Measurements from ENCODE around the gene EPHA4.
A peak's percentile ranks its signal among the peaks of the same experiment; 100 is the strongest.
"Not testable (repeated sequence)": the region's sequence is repeated elsewhere in the genome, so short reads cannot be mapped to it uniquely, and the experiment has no call there.

The EPHA4 gene

GRCh38 chr2:221532641-221533040 is 39.5 kb downstream of the EPHA4 start:
- DNase-seq = no peak

- DNase-seq = no peak
Measured at GRCh38 chr2:221530653-221531037, 41.5 kb downstream of the EPHA4 start.

GRCh38 chr2:221529943-221530652 is 42.0 kb downstream of the EPHA4 start:
- no peak for DNase-seq

GRCh38 chr2:221529177-221529942 is 42.7 kb downstream of the EPHA4 start:
- DNase-seq = no peak

GRCh38 chr2:221527776-221528309 is 44.3 kb downstream of the EPHA4 start:
- DNase-seq = no peak

GRCh38 chr2:221524158-221524557 is 47.9 kb downstream of the EPHA4 start:
- DNase-seq = no peak

- no peak for DNase-seq
Measured at GRCh38 chr2:221521233-221521845, 50.8 kb downstream of the EPHA4 start.

GRCh38 chr2:221518935-221519625 is 53.0 kb downstream of the EPHA4 start:
- no peak for DNase-seq

GRCh38 chr2:221518201-221518934 is 53.7 kb downstream of the EPHA4 start:
- DNase-seq = no peak

- DNase-seq = peak; percentile 64
Measured at GRCh38 chr2:221517696-221518151, 54.4 kb downstream of the EPHA4 start.

GRCh38 chr2:221517146-221517695 is 54.9 kb downstream of the EPHA4 start:
- no peak for DNase-seq

GRCh38 chr2:221515864-221516263 is 56.2 kb downstream of the EPHA4 start:
- no peak for DNase-seq

GRCh38 chr2:221514305-221515040 is 57.6 kb downstream of the EPHA4 start:
- DNase-seq = no peak

- no peak for DNase-seq
Measured at GRCh38 chr2:221513232-221513631, 58.9 kb downstream of the EPHA4 start.

GRCh38 chr2:221511325-221511724 is 60.8 kb downstream of the EPHA4 start:
- not testable (repeated sequence) for DNase-seq

- DNase-seq = no peak
Measured at GRCh38 chr2:221506469-221506868, 65.6 kb downstream of the EPHA4 start.

GRCh38 chr2:221505605-221506004 is 66.5 kb downstream of the EPHA4 start:
- no peak for DNase-seq

- DNase-seq = no peak
Measured at GRCh38 chr2:221504905-221505304, 67.2 kb downstream of the EPHA4 start.

- DNase-seq = no peak
Measured at GRCh38 chr2:221503965-221504364, 68.1 kb downstream of the EPHA4 start.

GRCh38 chr2:221502270-221503010 is 69.7 kb downstream of the EPHA4 start:
- DNase-seq = no peak

Data from NCI-H510A (cell line).